Measurements from ENCODE around the gene TUFT1.

GRCh38 chr1:151523326-151523725, 16.8 kb upstream of the TUFT1 start:
- TF ChIP-seq CTCF (IDR thresholded peaks at IDR 0.05) (no peak), POLR2A (IDR thresholded peaks at IDR 0.05) (no peak)

Measured in tibial nerve (tissue), 3 donors.